ENCODE measurements around the gene PBX2.
"Not testable (repeated sequence)": the region's sequence is repeated elsewhere in the genome, so short reads cannot be mapped to it uniquely, and the experiment has no call there.

Gene PBX2, protein sequence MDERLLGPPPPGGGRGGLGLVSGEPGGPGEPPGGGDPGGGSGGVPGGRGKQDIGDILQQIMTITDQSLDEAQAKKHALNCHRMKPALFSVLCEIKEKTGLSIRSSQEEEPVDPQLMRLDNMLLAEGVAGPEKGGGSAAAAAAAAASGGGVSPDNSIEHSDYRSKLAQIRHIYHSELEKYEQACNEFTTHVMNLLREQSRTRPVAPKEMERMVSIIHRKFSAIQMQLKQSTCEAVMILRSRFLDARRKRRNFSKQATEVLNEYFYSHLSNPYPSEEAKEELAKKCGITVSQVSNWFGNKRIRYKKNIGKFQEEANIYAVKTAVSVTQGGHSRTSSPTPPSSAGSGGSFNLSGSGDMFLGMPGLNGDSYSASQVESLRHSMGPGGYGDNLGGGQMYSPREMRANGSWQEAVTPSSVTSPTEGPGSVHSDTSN

DNA sequence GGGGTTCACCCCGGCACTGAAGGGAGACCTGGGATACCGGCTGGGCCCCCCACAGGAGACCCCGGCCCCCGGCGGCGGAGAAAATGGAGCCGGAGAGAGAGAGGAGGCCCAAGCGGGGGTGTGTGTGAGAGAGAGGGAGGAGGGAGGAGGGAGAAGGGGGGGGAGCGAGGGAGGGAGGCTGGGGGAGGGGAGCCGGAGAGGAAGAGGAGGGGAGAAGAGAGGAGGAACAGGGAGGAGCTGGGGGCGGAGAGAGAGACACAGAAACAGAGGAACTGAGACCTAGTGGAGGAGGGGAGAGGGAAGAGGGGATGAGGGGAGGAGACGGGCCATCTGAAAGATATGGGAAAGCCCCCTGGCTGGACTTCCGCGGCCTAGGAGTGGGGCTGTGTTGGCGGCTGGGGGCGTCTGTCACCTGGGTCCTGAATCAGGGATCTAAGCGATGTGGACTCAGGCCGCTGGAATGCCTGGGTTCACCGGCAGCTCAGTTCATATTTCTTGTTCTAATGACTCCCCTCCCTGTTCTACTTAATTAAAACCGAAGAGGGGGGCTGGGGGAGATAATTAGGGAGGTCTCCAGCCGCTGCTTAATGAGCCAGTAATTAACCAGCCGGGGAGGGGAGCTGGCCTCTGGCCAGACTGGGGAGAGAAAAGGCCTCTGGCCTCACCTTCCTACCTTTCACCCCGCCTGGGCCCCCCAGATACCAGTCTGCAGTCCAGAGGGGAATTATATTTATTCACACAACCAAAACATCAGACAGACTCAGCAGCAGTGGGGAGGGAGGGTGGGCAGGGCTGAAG is at the start of gene PBX2:
Gene PBX2, minus strand, starts transcription at position 149 of the 798 bp plus-strand sequence. CDS start 287 bp downstream, outside the sequence.
- peak; percentile 98 for DNase-seq

DNA sequence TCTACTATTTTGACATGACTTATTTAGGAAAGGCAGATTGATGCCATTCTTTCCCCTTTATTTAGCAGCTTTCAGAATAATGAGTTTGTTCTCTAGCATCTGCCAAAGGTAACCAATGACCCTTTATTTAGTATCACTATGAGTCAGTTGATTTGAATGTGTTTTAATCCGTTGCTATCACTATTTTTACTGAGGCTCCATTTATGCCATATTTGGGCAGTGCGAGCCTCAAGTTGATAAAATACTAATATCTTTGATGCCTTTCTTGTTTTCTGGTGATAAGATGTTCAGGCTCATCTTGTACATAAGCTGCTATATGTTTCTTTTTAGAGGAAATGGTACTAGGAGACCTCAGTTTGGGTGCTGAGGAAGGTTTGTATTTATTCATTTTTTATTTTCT is 49.5 kb upstream of the PBX2 start:
- DNase-seq = no peak

DNA sequence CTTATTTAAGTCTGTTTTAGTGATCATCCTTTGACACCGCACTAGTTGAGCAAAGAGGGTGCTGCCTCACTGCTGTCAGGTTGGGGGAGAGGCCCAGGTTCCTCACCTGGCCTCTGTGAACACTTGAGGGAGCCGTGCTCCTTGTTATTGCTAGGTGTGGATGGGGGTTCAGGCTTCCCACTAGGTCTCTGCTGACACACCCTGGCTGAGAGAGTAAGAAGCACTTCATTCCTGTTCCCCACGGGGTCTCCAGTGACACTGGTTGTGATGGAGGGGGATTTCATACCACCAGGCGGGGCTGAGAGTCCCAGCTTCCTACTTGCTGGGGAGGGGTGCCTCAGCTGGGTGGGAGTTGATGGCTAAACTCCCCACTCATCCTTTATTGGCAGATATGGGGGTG is 44.9 kb upstream of the PBX2 start:
- peak; percentile 26 for DNase-seq

DNA sequence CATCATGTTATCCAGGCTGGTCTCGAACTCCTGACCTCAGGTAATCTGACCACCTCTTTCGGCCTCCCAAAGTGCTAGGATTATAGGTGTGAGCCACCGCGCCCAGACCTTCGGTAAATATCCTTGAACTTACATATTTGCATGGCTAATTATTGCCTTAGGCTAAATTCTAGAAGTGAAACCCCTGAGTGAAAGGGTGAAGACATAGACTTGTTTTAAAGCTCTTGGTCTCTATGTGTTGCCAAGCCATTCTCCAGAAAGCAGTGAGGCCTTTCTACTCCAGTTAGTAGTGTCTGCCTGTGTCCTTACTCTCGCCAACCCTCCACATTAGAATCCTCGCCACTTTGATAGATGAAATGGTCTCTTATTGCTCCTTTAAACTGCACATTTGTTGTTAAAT is 36.4 kb upstream of the PBX2 start:
- no peak for DNase-seq

DNA sequence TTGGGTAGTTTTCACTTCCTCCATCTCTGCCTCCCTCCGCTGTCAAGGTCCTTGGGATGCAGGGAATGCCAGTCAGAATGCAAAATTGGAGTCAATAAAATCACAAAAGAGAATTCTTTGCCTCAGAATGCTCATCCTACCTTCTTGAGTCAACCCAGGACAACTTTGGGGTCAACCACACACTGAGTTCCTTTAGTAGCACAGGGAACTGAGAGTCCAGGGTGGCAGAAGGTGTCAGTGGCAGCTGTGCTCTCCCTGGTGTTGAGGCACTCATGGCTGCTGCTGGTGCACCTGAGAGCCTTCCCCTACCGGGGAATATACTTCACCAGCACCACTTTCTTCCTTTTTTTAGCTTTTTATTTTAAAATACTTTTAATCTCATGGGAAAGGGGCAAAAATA is 34.7 kb upstream of the PBX2 start:
- DNase-seq = no peak

DNA sequence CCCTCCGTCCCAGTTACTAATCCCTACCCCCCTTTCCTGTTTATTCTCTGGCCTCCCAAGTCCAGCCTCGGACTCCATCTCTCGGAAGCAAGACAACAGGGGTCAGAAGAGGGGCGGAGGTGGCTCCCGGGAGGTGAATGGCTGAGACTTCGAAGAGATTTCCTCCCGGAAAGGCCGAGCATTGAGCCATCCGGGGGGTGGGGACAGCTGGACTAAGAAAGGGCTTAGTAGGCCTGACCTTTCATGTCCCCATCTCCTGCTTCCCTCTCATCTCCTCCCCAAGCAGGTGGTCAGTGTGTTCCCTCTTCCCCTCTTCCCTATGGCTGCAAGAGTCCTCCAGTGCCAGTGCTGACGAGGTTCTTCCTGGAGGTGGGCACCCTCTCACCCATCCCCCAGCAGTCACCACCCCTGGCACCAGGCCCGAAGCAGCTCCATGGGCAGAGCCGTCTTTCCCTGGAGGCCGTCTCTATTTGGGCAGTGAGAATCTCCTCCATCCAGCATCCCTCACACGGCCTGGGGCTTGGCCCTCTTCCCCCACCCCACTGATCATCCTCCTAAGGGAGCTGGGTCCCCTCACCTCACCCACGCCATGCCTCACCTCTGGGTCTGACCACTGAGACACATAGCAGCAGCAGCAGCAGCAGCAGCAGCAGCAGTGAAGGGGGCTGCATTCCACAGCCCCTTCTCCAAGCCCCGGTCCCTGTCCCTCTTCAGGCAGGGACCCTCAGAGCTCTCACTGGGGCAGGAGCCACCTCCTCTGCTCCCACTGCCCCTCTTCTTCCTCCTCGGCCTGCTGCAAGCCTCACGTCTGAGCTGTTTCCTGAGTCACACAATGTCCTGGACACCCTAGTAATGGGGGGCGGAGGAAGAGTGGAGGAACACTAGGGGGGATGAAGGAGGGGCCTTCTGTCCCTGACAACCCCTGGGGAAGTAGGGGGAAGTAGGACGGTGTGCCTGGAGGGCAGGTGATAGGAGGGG is 33.5 kb upstream of the PBX2 start, which contains the start of gene NOTCH4:
Gene NOTCH4, minus strand, starts transcription at position 810 of the 978 bp plus-strand sequence. Its CDS starts 139 bp downstream, at position 671.
- DNase-seq = no peak

DNA sequence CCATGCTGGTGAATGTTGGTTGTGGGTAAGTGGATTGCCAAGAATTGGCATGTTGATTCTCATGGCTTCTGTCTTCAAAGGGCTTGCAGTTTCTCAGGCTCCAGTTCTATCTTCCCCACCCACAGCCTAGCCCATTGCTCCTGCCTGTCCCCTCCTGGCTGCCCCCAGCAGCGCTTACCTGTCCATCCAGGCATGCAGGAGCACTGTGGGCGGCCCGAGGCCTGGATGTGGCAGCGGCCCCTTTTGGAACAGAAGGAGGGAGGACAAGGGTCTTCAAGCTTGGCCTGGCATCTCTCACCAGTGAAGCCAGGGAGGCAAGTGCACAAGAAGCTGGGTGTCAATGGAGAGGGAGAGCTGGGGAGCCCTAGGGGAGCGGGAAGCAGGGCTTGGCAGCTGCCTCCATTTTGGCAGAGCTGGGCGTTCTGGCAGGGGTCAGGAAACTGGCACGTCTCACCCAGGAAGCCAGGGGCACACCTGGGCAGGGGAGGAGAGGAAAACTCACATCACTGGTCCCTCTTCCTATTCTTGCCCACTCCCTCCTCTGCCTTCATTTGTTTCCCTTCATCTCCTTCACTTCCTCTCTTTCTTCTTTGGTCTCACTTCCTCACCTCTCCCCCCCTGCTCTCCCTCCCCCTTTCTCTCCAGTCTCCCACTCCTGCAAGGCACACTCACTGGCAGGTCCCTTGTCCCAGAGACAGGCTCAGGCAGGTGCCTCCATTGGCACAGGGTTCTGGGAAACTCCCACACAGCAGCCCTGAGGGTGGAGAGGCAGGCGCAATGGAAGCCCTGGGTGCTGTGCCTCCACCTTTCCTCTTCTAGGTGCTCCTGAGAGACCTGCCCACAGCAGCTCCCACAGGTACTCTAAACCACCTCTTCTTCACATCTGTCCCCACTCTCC is 32.6 kb upstream of the PBX2 start:
- no peak for DNase-seq

DNA sequence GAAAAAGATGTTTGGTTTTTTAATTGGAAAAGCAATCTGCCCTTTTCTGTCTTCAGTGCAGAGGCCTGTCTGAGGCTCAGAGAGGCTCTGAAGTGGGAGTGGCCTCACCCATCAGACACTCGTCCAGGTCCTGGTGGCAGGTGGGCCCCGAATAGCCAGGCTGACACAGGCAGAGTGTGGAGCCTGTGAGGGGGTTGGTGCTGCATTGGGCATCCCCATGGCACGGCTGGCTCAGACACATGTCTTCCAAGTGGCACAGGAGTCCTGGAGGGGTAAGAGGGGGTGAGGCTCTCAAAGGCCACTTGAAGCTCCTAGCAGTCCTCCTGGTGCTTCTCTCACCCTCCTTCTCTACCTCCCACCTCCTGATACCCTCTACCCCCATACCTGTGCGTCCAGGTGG is 30.0 kb upstream of the PBX2 start:
- no peak for DNase-seq

DNA sequence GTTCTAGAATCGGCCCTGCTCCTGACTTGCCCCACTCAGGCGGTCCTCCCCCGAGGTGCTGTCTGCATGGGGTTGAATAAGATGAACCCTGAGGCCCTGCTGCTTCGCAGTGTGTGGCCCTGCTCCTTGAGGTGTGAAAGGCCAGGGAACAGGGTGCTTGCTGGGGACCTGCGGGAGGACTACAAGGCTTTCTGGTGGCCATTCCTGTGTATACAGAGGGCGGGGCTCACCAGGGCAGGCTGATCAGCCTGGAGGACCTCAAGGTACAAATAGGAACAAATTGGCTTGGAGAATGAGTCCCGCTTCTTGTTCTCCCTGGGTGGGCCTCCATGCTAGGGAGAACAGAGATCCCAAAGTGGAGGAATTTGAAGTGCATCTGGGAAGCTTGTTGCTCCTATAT is 28.2 kb upstream of the PBX2 start:
- no peak for DNase-seq

DNA sequence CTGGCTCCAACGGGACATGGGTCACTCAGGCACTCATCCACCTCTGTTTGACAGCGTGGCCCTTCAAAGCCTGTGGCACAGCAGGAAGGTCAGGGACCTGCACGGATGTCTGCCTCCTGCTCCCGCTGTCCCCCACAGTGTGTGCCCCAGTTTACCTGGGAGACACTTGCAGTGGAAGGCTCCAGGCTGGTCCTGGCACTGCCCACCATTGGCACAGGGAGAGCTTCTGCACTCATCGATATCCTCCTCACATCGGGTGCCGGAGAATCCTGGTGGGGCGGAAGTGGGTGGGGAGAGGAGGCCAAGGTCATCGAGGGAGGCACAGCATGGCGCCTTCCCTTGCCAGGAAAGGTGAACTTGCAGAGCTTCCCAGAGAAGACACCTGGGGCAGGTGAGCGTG is 27.0 kb upstream of the PBX2 start:
- DNase-seq = no peak

DNA sequence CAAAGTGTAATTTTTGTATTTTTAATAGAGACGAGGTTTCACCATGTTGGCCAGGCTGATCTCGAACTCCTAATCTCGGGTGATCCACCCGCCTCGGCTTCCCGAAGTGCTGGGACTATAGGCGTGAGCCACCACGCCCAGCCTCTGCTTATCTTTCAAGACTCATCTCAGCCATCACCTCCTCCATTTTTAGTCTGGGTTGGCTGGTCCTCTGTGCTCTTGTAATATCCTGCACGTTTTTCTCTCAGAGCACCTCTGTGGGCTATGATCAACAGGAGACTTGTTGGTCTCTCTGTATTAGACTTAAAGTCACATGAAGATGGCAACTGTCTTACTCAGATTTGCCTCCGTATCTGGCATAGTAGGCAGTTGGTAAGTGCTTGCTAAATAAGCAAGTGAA is 26.3 kb upstream of the PBX2 start:
- DNase-seq = peak; percentile 34

DNA sequence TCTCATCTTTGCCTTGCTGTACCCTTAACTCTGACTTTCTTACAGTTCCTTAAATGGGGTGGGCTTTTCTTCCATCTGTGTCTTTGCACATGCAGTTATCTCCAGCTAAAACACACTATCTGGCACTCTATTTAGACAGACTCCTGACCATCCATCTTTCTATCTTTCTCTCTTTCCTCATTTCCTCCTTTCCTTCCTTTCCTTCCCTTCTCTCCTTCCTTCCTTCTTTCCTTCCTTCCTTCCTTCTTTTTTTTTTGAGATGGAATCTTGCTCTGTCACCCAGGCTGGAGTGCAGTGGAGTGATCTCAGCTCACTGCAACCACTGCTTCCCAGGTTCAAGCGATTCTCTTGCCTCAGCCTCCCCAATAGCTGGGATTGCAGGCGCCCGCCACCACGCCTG is 25.6 kb upstream of the PBX2 start:
- no peak for DNase-seq

DNA sequence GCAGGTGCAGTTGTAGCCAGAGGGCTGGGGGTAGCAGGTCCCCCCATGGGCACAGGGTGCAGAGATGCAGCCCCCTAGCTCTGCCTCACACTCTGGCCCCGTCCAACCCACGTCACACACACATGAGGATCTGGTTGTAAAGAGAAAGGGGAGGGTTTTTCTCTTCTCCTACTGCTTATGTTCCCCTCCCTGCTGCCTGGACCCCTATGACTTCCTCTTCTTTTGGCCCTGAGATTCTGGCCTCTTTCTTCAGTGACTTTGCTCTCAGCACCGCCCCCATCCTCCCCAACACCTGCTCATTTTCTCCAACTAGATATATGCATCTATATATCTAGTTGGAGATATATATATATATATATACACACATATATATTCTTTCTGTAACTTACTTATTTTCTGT is 24.1 kb upstream of the PBX2 start:
- DNase-seq = peak; percentile 34

DNA sequence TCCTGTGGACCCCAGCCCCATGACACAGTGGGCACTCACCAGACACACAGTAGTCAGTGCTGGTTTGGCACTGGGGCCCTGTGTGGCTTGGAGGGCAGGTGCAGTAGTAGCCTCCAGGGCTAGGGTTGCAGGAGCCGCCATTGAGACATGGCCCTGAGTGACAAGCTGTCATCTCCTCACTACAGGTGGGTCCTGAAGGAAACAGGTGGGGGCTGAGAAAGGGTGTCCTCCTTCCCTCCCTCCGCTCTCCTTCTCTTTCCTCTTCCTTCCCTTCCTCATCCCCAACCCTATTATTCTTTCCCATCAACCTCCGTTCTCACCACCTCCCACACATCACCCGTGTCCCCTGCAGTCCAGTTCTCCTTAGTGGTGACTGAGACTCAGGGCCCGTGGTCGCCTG is 23.6 kb upstream of the PBX2 start:
- DNase-seq = no peak

DNA sequence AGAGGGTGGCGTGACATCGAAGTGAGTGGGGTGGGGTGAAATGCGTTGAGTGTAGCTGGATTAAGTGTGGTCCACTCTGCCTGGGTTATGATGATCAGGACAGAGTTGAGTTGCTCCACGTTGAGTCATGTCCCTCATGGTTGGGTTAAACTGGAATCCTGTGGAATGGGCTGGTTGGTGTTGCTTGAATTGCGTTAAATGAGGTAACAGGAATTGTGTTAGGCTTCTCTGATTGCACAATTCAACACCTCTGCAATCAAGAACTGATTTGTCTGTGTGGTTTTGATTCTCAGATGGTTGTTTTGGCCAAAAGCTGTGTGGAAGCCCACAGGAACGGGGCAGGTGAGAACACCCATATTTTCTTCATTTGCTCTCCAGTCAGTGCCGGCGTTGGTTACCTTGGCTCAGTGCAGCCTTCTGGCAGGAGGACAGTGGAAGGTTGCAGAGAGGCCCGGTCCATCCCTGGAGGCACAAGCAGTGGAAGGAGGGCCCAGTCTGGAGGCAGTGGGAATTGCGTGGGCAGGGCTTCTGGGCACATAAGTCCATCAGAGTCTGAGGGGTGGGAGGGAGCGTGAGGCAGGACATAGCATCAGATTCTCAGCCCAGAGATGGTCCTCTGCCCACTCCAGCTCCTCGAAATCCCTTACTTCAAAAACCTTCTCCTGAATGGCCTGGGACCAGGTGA is 22.2 kb upstream of the PBX2 start:
- DNase-seq = no peak

DNA sequence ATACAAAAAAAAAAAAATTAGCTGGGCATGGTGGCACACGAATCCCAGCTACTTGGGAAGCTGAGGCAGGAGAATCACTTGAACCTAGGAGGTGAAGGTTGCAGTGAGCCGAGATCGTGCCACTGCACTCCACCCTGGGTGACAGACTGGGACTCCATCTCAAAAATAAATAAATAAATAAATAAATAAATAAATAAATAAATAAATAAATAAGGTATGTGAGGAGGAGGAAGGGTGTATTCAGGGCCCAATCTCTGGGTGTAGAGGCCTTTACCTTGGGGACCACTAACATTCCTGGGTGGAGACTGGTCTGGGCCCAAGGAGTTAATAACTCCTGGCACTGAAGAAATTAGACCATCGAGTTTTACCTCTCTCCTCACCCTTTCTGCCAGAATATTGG is 21.4 kb upstream of the PBX2 start:
- not testable (repeated sequence) for DNase-seq

DNA sequence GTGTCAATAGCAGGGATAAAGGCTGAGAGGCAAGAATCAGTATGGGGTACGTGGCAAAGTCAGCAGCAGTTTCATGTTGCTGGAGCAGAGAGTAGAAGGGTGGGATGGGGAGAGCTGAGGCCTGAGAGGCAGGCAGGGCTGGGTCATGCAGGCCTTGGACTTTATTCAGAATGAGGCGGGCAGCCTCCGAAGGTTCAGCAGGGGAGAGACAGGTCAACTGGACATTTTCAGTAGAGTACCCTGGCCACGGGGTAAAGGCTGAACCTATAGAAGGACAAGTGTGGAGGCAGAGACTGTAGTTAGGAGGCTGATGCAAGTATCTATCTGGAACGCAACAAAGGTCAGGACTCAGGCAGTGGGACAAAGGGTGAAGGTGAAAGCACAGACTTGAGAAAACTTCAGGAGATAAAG is 20.2 kb upstream of the PBX2 start:
- DNase-seq = no peak

DNA sequence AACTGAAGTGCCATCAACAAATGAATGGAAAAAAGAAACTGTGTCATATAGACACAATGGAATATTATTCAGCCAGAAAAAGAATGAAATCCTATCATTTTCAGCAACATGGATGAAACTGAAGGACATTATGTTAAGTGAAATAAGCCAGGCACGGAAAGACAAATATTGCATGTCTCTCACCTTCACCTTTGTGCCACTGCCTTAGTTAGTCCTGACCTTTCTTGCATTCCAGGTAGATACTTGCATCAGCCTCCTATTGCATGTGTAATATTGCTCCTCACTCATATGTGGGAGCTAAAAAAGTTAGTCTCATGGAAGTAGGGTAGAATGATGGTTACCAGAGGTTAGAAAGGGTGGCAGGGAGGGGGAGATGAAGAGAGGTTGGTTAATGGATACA is 19.0 kb upstream of the PBX2 start:
- DNase-seq = no peak

DNA sequence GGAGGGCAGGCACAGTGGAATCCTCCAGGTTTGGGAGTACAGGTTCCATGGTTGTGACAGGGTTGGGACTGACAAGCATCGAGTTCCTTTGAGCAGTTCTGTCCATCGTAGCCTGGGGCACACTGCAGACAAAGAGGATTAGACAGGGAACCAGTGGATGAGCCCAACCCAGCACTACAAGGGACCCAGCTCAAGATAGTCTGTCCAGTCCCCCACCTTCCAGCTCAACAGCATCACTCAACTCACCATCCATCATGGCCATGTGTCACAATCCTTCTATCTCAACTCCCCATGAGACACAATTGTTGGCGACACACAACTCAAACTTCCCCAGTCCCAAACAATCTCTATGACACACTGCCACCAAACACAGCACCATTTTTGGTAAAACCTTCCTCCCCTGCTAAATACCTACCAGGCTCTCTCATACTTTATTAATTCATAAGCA is 14.3 kb upstream of the PBX2 start:
- DNase-seq = no peak

DNA sequence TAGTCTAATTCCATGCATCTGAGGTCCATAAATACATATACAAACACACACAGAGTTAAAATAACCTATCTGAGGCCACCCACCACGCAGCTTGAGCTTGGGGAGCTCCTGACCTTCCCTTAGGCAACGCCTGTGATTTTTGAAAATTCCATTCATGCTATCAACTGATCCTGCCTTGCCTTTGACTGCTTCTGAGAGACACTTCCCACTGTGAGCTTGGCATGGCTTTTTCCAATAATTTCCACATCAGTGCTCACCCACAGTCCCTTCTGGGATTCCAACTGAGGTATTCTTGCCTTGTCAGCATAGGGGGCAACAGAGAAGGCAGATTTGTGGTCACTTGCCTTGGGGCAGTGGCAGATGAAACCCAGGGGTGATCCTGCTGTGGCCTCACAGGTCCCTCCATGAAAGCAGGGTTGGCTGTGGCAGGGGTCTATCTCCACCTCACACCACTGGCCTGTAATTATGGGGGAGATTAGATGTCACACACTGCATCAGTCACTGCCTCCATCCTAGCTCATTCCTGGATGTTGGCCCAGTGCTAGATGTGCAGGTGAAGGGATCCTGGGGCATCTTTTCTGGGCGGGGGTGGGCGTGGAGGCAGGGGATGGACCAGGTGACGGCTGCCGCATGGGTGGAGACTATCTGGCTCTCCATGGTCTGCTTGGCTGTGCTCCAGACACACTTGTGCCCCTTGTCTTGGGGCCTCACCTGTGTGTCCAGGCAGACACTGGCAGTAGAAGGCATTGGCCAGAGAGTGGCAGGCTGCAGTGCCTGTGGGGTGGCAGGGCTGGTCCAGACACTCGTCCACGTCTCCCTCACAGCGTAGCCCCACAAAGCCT is 13.6 kb upstream of the PBX2 start:
- DNase-seq = no peak
